HG03571 (cell line): ENCODE measurements around the gene LYRM9.
"Not testable (repeated sequence)": the region's sequence is repeated elsewhere in the genome, so short reads cannot be mapped to it uniquely, and the experiment has no call there.

Experiments
- ATAC-seq: cut with Tn5 transposase; IDR thresholded peaks from one replicate; pipeline ENCODE4 v1.9.1; 2021; ENCODE audit not compliant: unreplicated experiment

The LYRM9 gene

GRCh38 chr17:27878776-27879562 lies 14.2 kb downstream of the LYRM9 start:
- ATAC-seq: no peak

- no peak for ATAC-seq
Measured at GRCh38 chr17:27873746-27874145, 19.4 kb downstream of the LYRM9 start.

- ATAC-seq: no peak
Measured at GRCh38 chr17:27873211-27873610, 20.0 kb downstream of the LYRM9 start.

GRCh38 chr17:27872776-27873175 lies 20.4 kb downstream of the LYRM9 start:
- no peak for ATAC-seq

DNA sequence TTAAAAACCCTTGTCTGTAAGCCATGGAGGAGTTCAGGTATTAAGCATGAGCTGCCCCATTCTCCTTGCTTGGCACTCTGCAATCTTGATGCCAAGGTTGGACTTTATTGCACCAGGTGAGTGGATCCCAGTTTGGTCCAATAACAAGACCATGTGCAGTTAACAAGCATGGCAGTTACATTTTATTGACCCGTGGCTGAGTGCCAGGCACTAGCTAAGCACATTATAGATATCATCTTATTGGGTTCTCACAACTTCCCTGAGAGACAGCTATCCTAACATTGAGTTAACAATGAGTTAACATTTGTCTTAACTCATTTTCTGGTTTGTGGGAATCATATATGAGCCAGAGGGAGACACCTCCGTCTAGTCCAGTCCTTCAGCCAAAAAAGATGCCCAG lies 21.8 kb downstream of the LYRM9 start:
- no peak for ATAC-seq

GRCh38 chr17:27870345-27870744 lies 22.8 kb downstream of the LYRM9 start:
- no peak for ATAC-seq

DNA sequence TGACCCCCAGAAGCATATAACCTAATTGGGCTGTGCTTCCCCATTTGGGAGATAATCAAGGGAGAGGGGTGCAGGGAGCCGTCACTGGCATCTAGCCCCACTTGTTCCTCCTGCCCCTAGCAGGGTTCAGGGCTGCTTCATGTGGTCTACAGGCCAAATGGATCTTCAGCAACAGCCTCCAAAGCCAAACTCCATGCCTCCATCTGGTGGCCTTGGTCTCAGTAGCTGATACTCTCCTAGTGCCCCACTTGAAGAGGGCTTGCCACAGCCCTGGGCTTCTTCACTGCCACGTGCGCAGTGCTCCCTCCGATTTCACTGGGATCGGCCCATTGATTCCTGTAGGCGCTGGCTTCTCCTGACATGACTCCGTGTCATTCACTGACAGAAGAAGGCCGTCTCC lies 24.6 kb downstream of the LYRM9 start:
- ATAC-seq: no peak

DNA sequence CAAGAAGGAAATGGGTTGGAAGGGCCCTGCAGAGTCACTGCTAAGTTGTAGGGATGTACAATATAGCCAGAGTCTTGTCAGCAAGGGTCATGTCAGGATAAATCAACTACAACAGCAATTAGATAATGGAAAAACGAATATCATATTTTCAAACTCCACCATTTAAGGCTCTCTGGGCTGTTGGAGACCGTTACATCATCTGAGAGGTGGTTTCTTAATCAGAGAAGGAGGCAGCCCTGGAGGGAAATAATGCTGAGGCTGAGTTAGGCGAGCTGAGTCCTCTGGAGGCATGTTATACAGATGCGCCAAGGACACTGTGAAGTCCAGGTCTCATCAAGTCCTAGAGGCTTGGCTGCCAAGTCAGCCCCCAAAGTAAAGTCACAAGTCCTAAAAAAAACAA lies 30.3 kb downstream of the LYRM9 start:
- ATAC-seq: no peak

- ATAC-seq: no peak
Measured at GRCh38 chr17:27862004-27862403, 31.2 kb downstream of the LYRM9 start.

- no peak for ATAC-seq
Measured at GRCh38 chr17:27860971-27861664, 32.0 kb downstream of the LYRM9 start.

DNA sequence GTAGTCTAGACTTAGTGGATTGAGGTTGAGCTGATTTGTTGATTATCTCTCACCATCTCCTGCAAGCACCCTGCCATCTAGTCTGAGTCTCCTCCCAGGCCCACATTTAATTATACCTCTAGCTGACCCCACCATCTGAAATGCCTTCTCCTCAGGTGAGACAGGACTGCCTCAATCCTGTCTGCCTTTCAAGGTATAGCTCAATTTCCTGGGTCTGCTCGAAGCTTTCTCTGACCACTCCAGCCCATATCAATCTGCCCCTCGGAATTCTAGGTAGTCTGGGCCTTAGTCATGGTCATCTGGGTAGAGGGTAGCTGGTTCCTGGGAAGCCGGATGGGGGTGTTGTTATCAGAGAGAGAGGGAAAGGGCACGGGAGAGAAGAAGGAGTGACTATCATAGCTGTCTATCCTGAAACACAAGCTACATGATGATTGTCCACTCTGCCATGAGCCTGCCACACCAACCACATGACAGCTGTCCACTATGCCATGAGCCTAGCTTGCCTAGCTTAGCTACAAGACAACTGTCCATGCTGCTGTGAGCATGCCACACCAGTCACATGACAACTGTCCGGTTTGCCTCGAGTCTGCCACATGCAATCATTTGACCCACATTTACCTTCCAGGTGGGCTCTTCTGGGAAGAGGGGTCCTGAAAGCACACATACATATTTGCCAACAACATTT lies 34.4 kb downstream of the LYRM9 start:
- ATAC-seq: no peak

DNA sequence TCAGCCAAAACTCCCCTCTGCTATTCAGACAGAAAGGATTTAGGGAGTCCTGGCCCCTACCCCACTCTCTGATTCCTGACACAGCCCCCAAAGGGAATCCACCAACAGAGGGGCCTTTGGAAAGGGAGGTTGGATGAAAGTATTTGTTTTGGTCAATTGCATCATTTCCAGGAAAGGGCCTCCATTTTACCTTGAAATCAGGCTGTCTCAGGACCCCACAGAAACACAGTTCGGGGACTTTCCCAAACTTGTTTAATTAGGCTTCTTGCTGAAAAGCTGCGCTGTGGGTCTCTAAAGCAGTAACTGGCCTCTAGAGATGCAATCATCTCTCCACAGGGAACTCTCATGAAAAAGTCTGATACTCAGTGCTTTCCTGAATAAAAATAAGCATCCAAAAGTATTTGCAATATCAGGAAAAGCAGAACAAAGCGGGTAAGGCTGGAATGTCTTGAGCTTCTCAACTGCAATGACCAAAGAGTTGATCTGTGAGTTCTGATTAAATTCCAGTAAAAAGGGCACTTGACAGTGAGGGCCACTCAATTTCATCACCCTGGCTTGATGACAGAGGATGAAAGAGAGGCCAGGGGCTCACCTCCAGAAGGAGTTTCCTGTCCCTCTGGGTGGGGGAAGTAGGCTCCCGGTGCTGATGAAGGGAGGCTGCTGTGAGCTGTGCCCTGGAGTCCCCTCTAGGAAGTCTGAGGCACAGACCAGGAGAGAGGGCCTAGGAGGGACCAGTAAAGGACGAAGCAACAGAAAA lies 36.3 kb downstream of the LYRM9 start:
- ATAC-seq: no peak

DNA sequence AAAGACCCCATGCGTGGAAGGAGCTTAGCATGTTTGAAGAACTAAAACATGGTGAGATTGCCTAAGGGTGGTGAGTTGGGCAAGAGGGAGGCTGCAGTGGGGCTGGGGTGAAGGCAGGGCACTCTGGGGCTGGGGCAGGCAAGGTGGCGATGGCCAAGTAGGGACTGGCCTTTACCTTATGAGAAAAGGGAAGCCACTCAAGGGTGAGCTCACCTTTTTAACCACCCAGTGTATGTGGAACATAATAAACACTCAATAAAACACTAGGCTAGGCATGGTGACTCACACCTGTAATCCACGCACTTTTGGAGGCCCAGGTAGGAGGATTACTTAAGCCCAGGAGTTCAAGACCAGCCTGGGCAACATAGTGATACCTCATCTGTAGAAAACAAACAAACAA lies 37.7 kb downstream of the LYRM9 start:
- no peak for ATAC-seq

DNA sequence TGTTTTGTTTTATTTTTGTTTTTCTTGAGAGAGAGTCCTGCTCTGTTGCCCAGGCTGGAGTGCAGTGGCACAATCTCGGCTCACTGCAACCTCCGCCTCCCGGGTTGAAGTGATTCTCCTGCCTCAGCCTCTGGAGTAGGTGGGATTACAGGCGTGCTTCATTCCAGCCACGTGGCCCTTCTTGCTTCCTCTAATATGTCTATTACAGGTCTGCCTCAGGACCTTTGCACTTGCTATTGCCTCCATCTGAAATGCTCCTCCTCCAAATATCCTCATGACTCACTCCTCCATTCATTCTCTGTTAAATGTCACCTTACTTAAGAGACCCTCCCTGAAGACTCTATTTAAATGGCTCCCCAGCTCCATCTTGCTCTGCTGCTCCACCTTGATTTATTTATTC lies 39.0 kb downstream of the LYRM9 start:
- no peak for ATAC-seq

DNA sequence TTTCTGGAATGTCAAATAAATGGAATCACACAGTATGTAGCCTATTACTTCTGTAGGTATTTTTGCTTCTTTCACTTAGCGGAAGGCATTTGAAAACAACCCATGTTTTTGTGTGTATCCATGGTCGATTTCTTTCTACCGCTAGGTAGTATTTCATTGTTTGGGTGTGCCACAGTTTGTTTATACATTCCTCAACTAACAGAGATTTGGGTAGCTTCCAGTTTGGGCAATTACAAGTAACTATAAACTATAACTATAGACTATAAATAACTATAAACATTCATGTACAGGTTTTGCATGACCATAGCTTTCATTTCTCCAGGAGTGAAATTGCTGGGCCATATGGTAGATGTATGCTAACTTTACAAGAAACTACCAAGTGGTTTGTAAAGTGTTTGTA lies 40.1 kb downstream of the LYRM9 start:
- ATAC-seq: no peak

GRCh38 chr17:27849474-27850185 lies 43.5 kb downstream of the LYRM9 start:
- no peak for ATAC-seq

- ATAC-seq: no peak
Measured at GRCh38 chr17:27848931-27849330, 44.2 kb downstream of the LYRM9 start.

DNA sequence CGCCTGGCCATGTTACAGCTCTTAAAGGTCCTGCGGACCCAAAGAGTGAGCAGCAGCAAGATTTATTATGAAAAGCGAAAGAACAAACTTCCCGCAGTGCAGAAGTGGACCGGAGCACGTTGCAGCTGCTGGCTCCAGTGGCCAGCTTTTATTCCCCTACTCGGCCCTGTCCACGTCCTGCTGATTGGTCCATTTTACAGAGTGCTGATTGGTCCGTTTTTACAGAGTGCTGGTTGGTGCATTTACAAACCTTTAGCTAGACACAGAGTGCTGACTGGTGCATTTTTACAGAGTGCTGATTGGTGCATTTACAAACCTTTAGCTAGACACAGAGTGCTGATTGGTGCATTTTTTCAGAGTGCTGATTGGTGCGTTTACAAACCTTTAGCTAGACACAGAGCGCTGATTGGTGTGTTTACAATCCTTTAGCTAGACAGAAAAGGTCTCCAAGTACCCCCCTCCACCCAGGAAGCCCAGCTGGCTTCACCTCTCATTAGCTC lies 46.3 kb downstream of the LYRM9 start:
- ATAC-seq: not testable (repeated sequence)

DNA sequence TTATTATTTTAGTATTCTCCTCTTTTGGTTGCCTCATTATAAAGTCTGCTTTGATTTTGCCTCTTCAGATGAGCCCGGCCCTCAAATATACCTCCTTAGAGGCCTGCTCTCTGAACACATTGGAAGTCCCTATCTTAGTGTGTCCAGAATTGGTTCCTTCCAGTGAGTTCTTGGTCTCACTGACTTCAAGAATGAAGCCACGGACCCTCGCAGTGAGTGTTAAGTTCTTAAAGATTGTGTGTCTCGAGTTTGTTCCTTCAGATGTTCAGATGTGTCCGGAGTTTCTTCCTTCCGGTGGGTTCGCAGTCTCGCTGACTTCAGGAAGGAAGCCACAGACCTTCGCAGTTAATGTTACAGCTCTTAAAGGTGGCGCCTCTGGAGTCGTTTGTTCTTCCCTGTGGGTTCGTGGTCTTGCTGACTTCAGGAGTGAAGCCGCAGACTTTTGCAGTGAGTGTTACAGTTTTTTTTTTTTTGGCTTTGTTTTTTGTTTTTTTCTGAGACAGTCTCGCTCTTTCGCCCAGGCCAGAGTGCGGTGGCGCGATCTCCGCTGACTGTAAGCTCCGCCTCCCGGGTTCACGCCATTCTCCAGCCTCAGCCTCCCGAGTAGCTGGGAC lies 47.0 kb downstream of the LYRM9 start:
- no peak for ATAC-seq
